HTR-8/SVneo (cell line): ENCODE results near the gene MELK.
"Not testable (repeated sequence)": the region's sequence is repeated elsewhere in the genome, so short reads cannot be mapped to it uniquely, and the experiment has no call there.

Experiments
- DNase-seq: peaks from one replicate; pipeline ENCODE4 v3.0.0; 2011; ENCODE audit warnings: low spot score, mixed read lengths; ENCODE audit not compliant: insufficient read length
- FAIRE-seq: peaks from 2 replicates; lab custom pipeline; 2011; peaks lifted over from hg19 to GRCh38; lab: Jason Lieb, UNC

The MELK gene

DNA sequence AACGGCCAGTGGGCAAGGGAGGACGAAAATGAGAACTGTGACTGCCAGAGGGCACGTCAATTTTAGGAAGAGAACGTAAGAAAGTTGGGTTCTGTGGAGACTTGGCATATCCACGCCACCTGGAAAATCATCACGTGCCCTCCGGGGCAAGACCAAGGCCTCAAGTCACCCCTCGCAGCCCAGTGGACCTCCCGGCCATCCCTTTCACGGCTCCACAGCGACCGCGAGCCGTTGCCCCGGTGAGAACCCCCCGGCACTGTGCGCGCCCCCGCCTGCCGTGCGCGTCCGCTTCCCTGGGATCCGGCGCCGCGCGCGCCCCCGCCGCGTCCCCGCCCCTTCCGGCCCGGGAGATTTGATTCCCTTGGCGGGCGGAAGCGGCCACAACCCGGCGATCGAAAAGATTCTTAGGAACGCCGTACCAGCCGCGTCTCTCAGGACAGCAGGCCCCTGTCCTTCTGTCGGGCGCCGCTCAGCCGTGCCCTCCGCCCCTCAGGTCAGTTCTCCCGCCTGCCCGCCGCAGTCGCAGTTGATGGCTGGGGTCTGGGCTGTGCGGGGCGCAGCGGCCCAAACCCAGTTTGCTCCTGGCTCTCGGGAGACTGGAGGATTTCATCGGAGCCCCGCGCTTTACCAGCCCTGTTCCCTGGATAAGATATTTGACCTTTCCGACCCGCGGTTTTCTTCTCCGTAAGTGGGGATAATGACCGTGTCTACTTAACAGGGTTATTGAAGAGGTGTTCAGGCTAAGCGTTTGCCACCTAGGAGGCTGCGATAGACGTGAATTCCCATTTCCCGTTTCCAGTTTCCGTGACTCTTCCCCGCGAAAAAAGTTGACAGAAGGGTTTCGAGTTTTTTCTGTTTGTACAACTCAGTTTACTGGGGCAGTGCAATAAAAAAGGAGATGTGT lies at the start of gene MELK:
Gene MELK (plus strand): TSS at position 381 of the 904 bp plus-strand sequence. CDS start 8,787 bp downstream, outside the sequence.
- FAIRE-seq = no peak
- peak; percentile 89 for DNase-seq

DNA sequence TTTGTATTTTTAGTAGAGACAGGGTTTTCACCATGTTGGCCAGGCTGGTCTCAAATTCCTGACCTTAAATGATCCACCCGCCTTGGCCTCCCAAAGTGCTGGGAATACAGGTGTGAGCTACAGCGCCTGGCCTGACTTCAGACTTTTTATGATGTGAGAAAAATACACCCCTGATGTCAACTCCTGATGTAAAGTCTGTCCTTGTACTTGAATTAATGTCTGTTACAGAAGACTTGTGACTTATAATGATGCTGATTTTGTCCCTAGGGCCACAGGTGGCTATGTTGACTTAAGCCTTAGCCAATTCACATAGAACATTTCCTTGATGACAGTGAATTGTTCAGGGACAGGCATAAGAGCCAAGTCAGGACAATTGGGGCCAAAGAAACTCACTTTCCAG lies 42.5 kb upstream of the MELK start:
- FAIRE-seq = no peak
- no peak for DNase-seq

GRCh38 chr9:36532353-36532752 lies 40.3 kb upstream of the MELK start:
- FAIRE-seq = no peak
- DNase-seq = no peak

- not testable (repeated sequence) for DNase-seq, FAIRE-seq
Observed at GRCh38 chr9:36533726-36534125, 39.0 kb upstream of the MELK start.

DNA sequence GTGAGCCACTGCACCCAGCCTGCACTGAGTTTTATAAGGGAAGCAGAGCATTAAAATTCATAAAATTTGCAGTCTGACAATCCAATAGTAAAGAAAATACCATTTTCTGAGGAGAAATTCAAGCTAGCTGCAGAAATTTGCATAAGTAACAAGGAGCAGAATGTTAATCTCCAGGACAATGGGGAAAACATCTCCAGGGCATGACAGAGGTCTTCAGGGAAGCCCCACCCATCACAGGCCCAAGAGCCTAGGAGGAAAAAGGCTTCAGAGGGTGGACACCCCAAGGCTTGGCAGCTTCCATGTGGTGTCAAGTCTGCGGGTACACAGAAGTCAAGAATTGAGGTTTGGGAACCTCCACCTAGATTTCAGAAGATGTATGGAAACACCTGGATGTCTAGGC lies 37.6 kb upstream of the MELK start:
- DNase-seq (no peak), FAIRE-seq (no peak)

GRCh38 chr9:36537861-36538260 lies 34.8 kb upstream of the MELK start:
- no peak for FAIRE-seq

GRCh38 chr9:36542355-36542754 lies 30.3 kb upstream of the MELK start:
- FAIRE-seq (no peak), DNase-seq (no peak)

More at GRCh38 chr9:36537861-36538260, 34.8 kb upstream of the MELK start:
- DNase-seq = no peak

DNA sequence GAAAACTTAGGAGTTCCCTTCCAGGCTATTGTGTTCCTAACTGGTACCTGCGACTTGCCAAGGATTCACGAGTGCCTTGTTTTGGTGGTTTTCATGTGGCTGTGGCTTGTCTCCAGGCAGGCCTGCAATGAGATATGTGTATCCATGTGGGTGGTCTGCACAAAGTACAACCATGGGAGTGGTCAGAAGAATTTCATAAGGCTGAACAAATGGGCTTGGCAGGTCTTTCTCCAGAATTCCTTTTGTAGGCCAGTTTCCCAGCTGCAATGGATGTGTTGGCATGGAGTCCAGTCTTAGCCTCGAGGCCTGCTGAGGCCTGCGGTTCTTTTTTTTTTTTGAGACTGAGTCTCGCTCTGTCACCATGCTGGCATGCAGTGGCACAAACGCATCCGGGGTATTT lies 28.8 kb upstream of the MELK start:
- no peak for DNase-seq

DNA sequence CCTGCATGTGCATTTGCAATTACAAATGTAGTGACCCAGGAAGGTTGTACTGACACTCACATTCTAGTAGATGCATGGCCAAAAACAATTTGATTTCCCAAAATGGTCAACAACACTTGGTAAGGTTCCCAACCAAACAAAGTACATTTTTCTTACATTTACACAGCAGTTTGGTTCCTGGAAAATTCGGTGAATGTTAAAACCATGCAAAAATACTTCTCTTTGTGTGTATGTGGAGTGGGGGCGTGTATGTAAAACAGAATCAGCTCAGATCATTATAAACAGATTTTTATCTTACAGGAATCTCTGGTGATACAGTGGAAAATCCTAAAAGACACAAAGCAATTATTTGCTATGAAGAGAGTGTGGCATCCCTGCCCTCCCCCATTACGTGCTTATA lies 25.1 kb upstream of the MELK start:
- FAIRE-seq (no peak), DNase-seq (no peak)

More for the DNA sequence above, 28.8 kb upstream of the MELK start:
- FAIRE-seq = no peak

- no peak for DNase-seq
- FAIRE-seq = no peak
Observed at GRCh38 chr9:36548454-36548853, 24.2 kb upstream of the MELK start.

DNA sequence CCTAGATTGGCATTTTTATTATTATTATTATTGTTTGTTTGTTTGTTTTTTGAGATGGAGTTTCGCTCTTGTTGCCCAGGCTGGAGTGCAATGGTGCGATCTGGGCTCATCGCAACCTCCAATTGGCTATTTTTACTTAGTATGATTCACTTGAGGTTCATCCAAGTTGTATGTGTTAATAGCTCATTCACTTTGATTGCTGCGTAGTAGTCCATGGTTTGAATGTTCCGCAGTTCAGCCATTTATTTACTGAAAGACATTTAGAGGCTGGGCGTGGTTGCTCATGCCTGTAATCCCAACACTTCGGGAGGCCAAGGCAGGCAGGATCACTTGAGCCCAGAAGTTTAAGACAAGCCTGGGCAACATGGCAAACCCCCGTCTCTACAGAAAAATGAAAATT lies 22.6 kb upstream of the MELK start:
- no peak for DNase-seq
- FAIRE-seq = no peak

DNA sequence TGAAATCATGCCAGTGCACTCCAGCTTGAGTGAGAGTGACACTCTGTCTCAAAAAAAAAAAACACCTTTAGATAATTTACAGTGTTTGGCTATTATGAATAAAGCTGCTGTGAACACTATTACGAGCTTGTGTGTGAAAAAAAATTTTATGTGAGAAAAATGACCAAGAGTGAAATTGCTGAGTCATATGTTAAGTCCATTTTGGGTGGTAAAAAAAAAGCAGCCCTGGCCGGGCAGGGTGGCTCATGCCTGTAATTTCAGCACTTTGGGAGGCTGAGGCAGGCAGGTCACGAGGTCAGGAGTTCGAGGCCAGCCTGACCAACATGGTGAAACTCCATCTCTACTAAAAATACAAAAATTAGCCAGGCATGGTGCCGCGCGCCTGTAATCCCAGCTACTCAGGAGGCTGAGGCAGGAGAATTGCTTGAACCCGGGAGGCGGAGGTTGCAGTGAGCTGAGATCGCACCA lies 22.0 kb upstream of the MELK start:
- not testable (repeated sequence) for DNase-seq, FAIRE-seq

DNA sequence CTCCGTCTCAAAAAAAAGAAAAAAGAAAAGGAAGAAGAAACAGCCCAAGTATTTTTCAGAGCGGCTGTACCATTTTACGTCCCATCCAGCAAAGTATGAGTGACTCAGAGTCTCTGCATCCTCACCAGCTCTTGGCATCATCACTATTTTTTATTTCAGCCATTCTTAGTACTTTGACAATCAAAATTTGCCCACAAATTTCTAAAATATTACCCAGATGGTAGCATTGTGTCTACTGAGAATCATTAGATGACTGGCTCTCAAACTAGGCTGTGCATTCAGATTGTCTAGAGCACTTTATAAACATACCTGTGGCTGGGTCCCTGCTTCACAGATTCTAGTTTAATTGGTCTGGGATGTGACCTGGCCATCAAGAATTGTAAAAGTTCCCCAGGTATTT lies 21.6 kb upstream of the MELK start:
- no peak for DNase-seq

DNA sequence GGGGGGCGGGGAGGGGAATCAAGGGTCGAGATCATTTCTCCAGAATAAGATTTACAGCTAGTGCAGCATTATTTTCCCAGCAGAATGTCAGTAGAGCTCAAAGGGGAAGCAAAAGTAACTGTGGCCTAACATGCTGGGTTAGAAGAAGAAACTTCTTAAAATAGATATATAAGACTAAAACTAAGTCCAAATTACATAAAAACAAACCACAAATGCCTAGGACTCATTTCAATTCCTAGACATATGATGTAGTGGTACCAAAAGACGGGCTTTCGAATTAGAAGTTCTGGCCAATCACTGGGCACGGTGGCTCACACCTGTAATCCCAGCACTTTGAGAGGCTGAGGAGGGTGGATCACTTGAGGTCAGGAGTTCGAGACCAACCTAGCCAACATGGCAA lies 20.8 kb upstream of the MELK start:
- FAIRE-seq = no peak
- DNase-seq = no peak

More for the DNA sequence above, 21.6 kb upstream of the MELK start:
- no peak for FAIRE-seq

GRCh38 chr9:36559036-36559695 lies 13.5 kb upstream of the MELK start:
- no peak for FAIRE-seq
- DNase-seq = no peak

GRCh38 chr9:36560771-36561170 lies 11.9 kb upstream of the MELK start:
- DNase-seq (no peak), FAIRE-seq (no peak)

GRCh38 chr9:36562801-36563200 lies 9.9 kb upstream of the MELK start:
- not testable (repeated sequence) for FAIRE-seq, DNase-seq

GRCh38 chr9:36566813-36567221 lies 5.9 kb upstream of the MELK start:
- no peak for FAIRE-seq
- DNase-seq = no peak

DNA sequence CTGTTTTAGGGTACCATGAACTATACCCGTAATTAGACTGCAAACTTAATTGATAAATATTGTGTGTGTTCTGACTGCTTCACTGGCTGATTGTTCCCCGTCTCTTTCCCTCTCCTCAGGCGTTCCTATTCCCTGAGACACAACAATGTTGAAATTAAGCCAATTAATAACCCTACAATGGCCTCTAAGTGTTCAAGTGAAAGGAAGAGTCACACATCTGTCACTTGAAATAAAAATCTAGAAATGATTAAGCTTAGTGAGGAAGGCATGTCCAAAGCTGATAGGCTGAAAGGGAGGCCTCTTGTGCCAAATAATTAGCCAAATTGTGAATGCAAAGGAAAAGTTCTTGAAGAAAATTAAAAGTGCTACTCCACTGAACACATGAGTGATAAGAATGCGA lies 4.0 kb upstream of the MELK start:
- DNase-seq, FAIRE-seq: not testable (repeated sequence)

- DNase-seq (no peak), FAIRE-seq (no peak)
Observed at GRCh38 chr9:36571333-36571732, 1.4 kb upstream of the MELK start.

DNA sequence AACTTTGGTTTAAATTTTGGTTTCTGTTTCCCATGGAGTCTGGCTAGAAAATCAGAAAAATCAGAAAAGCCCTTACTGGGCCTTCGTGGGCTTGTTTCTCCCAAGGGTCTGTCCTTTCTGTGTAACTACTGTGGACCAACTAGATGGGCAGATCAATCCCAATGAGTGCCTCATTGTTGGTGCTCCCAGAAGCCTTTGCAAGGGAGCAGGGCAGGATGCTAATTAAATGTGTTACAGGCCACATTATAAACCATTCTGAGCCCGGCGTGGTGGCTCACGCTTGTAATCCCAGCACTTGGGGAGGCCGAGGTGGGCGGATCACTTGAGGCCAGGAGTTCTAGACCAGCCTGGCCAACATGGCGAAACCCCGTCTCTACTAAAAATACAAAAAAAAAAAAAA lies 1.4 kb downstream of the MELK start:
- not testable (repeated sequence) for DNase-seq, FAIRE-seq
